GM12873 (cell line): ENCODE results near the gene SHC1.

ENCODE experiments used
- TF ChIP-seq, protein P1 (sequence below): IDR thresholded peaks from 2 replicates; pipeline ENCODE4 v1.5.1; 2012; ENCODE audit warnings: low read depth, mild to moderate bottlenecking, moderate library complexity, low read length, control low read depth; ENCODE audit not compliant: insufficient read depth; ENCODE audit errors: missing control alignments

Gene SHC1

DNA sequence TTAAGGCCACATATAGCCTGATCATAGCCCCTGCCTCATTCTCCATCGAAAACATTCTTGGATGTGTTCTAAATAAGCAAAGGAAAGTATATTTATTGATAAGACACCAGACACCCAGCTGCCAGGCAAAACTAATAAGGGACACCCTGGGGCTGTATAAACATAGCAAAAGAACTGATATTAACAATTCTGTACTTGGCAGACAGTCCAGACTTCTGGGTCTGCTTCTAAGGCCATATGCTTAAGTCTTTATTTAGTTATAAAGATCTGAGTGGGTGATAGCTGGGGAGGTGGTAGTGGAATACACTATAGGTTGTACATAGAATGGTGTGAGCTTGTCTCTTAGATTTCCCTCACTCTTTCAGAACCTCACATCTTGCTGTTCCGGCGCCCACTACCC is 7.8 kb upstream of the SHC1 start:
- TF ChIP-seq, protein P1, sequence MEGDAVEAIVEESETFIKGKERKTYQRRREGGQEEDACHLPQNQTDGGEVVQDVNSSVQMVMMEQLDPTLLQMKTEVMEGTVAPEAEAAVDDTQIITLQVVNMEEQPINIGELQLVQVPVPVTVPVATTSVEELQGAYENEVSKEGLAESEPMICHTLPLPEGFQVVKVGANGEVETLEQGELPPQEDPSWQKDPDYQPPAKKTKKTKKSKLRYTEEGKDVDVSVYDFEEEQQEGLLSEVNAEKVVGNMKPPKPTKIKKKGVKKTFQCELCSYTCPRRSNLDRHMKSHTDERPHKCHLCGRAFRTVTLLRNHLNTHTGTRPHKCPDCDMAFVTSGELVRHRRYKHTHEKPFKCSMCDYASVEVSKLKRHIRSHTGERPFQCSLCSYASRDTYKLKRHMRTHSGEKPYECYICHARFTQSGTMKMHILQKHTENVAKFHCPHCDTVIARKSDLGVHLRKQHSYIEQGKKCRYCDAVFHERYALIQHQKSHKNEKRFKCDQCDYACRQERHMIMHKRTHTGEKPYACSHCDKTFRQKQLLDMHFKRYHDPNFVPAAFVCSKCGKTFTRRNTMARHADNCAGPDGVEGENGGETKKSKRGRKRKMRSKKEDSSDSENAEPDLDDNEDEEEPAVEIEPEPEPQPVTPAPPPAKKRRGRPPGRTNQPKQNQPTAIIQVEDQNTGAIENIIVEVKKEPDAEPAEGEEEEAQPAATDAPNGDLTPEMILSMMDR: no peak

DNA sequence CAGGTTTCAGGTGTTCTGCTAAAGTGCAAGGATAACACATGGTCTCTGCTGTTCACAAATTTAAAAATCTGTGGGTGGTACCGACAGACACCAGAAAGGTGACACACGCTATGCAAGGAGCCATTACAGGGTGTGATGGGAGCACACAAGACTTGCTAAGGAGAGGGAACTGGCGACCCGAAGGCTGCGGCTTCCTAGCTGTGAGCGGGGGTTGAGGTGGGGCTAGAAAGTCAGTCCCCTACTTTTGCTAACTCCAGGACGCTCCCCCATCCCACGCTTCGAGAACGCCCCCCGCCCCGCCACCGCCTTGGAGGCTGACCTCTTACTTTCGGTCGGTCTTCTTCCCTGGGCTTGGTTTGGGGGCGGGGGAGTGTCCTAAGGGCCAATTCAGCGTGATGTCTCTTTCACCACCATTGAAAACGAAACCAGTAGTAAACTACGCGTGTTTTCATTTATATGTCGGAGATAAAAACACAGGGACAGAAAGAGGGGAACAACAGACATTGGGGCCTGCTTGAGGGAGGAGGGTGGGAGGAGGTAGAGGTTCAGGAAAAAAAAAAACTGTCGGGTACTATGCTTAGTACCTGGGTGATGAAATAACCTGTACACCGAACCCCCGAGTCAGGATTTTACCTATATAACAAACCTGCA is 5.0 kb upstream of the SHC1 start:
- TF ChIP-seq, protein P1: no peak

DNA sequence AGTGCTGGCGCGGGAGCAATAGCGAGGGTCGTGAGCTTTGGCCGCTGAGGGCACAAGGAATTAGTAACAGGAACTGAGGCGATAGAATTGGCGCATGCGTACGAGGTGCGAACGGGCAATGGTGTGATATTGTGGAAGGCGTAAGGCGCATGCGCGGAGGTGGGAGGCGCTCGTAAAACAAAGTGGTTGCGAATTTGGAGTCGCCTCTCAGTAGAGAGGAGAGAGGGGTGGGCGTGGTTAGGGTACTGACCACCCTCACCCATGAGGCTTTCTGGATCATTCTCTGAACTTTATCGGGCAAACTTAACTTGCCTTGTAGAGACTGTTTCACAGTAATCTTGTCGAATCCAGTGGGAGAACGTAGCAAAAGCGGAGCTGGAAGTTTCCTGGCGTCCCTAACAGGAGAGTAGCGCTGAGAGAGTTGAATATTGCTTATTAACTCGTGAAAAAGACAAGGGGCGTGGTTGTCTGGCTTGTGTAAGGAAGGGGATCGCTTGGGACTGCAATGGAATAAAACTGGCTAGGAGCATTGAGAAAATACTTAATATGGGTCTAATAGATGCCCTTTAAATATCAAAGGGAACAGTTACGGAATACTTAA is 4.4 kb upstream of the SHC1 start:
- TF ChIP-seq, protein P1: no peak

DNA sequence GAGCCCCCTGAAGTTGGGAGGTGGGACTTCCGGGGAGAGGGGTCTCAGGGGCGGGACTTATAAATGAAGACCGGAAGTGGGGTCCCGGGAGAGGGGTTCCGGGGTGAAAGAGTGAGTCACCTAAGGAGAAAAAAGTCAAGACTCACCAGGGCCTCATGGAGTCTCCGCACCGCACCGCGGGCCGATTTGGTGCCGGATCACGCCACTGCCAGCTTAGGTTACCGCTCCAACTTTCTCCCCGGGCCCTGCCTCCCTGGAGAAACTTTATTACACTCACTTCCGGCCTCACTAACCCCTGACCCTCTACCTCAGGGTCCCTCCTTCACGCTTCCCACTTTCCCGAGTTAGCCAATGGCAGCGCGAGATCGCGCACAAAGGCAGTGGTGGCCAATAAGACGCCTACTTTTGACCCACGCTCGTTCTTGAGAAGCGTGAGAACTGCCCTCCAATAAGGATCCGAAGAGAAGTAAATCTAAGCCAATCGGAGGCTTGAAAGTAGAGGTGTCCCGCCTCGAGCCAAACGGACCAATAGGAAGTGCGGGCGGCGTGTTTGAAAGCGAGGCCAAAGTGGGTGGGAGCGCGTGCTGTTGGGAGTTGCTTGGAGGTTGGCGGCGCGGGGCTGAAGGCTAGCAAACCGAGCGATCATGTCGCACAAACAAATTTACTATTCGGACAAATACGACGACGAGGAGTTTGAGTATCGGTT is 3.7 kb upstream of the SHC1 start, which contains the start of gene CKS1B:
CKS1B (plus strand) TSS at position 580 of the 706 bp plus-strand sequence; CDS start at position 645, 65 bp downstream.
- TF ChIP-seq, protein P1: no peak

DNA sequence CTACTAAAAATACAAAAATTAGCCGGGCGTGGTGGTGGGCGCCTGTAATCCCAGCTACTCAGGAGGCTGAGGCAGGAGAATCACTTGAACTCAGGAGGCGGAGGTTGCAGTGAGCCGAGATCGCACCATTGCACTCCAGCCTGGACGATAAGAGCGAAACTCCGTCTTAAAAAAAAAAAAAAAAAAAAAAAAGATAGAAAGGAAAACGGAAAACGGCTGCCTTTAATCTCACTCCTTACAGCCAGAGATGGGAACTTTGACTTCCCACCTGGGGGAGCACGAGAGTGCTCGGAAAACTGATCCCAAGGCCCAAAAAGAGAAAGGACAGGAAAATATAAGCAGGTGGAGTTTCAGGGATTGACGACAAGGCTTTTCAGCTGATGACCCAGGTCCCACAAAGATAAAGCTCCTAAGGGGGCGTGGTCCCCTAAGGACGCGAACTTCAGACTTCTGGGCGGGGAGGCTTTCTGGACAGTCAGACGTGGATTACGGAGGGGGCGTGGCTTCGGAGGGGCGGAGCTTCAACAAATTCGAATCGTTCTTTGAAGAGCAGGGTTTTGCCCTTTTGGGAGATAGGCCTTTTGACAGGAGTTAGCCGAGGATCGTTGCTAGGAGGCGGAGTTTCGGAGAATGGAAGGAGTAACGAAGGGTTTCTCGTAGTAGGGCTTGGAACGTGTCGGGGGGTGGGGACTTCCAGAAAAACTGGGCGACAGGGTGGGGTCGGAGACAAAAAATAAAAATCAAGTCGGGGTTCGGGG is 3.0 kb upstream of the SHC1 start:
- TF ChIP-seq, protein P1: peak; percentile 15

DNA sequence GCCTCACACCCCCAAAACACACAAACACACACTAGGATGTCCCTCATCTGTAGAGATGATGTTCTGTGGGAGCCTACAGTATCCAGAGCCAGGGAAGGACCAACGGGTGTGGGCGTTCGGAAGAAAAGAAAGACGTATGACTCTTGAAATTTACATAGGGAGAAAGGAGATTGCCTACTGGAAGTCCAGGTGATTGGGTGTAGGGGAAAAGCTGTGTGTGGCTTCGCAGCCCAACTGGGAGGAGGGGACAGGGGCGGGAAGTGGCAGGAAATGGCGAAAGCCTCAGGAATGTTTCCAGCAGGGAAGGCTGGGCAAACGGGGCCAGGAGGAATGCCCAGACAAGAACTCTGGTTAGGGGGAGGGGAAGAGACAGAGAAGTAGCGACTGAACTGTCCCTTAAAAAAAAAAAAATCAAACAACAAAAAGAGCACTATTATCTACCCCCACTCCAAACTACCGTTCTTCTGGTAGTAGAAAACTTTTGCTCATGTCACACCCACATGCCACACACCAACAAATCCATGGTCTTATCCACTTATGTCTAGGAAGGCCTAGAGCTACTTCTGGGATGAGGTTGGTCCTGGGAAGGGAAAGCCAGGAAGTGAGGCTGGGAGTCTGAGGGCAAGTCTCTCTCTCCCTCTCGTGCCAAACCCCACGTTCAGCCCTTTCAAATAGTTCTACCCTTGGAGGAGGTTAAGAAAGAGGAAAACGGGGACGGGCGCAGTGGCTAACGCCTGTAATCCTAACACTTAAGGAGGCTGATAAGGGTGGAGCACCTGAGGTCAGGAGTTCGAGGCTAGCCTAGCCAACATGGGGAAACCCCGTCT is 2.2 kb upstream of the SHC1 start:
- TF ChIP-seq, protein P1: no peak
